Ishikawa (cell line): Measurements from ENCODE around the gene PYCR2.

ENCODE experiments used
- CEBPB ChIP-seq: IDR thresholded peaks from 2 replicates; pipeline ENCODE4 v1.6.1; 2012
- CREB1 ChIP-seq: IDR thresholded peaks from 2 replicates; pipeline ENCODE4 v1.6.1; 2012; ENCODE audit warnings: low read depth
- EP300 ChIP-seq: IDR thresholded peaks from 2 replicates; pipeline ENCODE4 v1.6.1; 2012; ENCODE audit warnings: borderline replicate concordance
- FOXM1 ChIP-seq: IDR thresholded peaks from 2 replicates; pipeline ENCODE4 v1.6.1; 2012; ENCODE audit warnings: low read depth, borderline replicate concordance
- MAX ChIP-seq: IDR thresholded peaks from 2 replicates; pipeline ENCODE4 v1.6.1; 2012
- NFIC ChIP-seq: IDR thresholded peaks from 2 replicates; pipeline ENCODE4 v1.6.1; 2012
- RAD21 ChIP-seq: IDR thresholded peaks from 2 replicates; pipeline ENCODE4 v1.6.1; 2012; ENCODE audit warnings: low read depth
- REST ChIP-seq: IDR thresholded peaks from 2 replicates; pipeline ENCODE4 v1.6.1; 2012; ENCODE audit warnings: low read depth, mild to moderate bottlenecking
- TAF1 ChIP-seq: IDR thresholded peaks from 2 replicates; pipeline ENCODE4 v1.6.1; 2012; ENCODE audit warnings: low read depth, mild to moderate bottlenecking
- TCF12 ChIP-seq: IDR thresholded peaks from 2 replicates; pipeline ENCODE4 v1.6.1; 2012; ENCODE audit warnings: low read depth
- TEAD4 ChIP-seq: IDR thresholded peaks from 2 replicates; pipeline ENCODE4 v1.6.1; 2012
- USF1 ChIP-seq: IDR thresholded peaks from 2 replicates; pipeline ENCODE4 v1.6.1; 2012

- TF ChIP-seq REST (no peak), FOXM1 (no peak), NFIC (no peak), CEBPB (no peak), EP300 (no peak), TAF1 (no peak), TEAD4 (no peak), USF1 (no peak), TCF12 (no peak), RAD21 (no peak), CREB1 (no peak), MAX (no peak)
These were observed 13.3 kb upstream of the PYCR2 start for GRCh38 chr1:225937048-225937968.
